ENCODE data around the gene PGAP3.

DNA sequence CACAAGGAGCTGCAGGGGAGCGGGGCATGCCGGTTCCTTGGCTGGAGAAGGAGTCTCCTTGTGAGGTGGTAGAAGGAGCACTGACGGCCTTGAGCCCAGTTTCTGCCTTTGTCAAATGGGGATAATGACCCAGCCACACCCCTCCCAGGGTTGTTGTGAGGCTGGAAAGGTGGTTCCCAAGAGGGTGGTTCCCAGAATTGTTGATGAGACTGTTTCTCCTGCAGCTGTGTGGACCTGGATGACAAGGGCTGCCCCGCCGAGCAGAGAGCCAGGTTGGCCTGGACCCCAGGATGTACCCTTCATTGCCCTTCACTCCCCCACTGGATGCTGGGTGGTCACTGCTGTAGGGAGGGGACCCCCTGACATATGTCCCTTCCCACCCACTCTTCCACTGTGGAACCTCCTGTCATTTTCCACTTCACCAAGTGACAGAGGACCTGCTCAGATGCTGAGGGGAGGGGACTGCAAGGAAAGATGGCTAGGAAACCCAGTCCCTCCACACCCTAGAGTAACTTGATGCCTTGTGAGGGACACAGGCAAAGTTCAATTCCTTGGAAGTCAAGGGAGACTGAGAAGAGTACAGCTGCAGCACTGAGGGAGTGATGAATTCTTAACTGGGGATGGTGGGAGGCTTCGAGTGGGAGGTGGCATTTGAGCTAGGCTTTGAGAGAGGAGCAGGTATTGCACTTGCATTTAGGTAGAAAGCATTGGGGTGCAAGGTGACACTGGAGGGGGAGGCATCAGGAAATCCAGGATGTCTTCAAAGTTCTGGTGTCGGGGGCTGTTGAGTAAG lies 31.9 kb upstream of the PGAP3 start:
- TF ChIP-seq, protein P1, sequence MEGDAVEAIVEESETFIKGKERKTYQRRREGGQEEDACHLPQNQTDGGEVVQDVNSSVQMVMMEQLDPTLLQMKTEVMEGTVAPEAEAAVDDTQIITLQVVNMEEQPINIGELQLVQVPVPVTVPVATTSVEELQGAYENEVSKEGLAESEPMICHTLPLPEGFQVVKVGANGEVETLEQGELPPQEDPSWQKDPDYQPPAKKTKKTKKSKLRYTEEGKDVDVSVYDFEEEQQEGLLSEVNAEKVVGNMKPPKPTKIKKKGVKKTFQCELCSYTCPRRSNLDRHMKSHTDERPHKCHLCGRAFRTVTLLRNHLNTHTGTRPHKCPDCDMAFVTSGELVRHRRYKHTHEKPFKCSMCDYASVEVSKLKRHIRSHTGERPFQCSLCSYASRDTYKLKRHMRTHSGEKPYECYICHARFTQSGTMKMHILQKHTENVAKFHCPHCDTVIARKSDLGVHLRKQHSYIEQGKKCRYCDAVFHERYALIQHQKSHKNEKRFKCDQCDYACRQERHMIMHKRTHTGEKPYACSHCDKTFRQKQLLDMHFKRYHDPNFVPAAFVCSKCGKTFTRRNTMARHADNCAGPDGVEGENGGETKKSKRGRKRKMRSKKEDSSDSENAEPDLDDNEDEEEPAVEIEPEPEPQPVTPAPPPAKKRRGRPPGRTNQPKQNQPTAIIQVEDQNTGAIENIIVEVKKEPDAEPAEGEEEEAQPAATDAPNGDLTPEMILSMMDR (IDR thresholded peaks at IDR 0.05) = no peak
- TF ChIP-seq POLR2A (IDR thresholded peaks at IDR 0.05) = no peak
